Urothelium cell line (cell line): Measurements from ENCODE around the gene RYR2.
A peak's percentile ranks its signal among the peaks of the same experiment; 100 is the strongest.

Source experiments
- DNase-seq: peaks from one replicate; pipeline ENCODE4 v3.0.0; 2011; ENCODE audit warnings: low spot score, mixed read lengths
- FAIRE-seq: peaks from 2 replicates; lab custom pipeline; 2011; peaks lifted over from hg19 to GRCh38; lab: Jason Lieb, UNC

Gene RYR2

GRCh38 chr1:237041795-237042525 is at the start of gene RYR2:
Gene RYR2 (plus strand): TSS chr1:237042184. CDS start chr1:237042522, 338 bp downstream.
- FAIRE-seq: no peak
- DNase-seq: peak; percentile 82

GRCh38 chr1:236992449-236992848 is 49.5 kb upstream of the RYR2 start:
- DNase-seq (no peak), FAIRE-seq (no peak)

GRCh38 chr1:236994450-236994849 is 47.5 kb upstream of the RYR2 start:
- no peak for FAIRE-seq

GRCh38 chr1:236997361-236997760 is 44.6 kb upstream of the RYR2 start:
- no peak for DNase-seq
- FAIRE-seq: no peak

More at GRCh38 chr1:236994450-236994849, 47.5 kb upstream of the RYR2 start:
- DNase-seq: no peak

- DNase-seq (no peak), FAIRE-seq (no peak)
These were observed 44.1 kb upstream of the RYR2 start for GRCh38 chr1:236997882-236998281.

GRCh38 chr1:236998546-236998945 is 43.4 kb upstream of the RYR2 start:
- no peak for DNase-seq
- FAIRE-seq: no peak

- DNase-seq: no peak
- FAIRE-seq: no peak
These were observed 41.8 kb upstream of the RYR2 start for GRCh38 chr1:237000191-237000590.

- no peak for DNase-seq
- FAIRE-seq: no peak
These were observed 38.5 kb upstream of the RYR2 start for GRCh38 chr1:237003516-237003915.

- FAIRE-seq (no peak), DNase-seq (no peak)
These were observed 37.9 kb upstream of the RYR2 start, which contains the start of gene MT1HL1 for GRCh38 chr1:237004116-237004515. Gene MT1HL1 (minus strand): TSS chr1:237004441. CDS start chr1:237004372, 69 bp downstream.

- no peak for DNase-seq
- peak; percentile 5 for FAIRE-seq
These were observed 36.3 kb upstream of the RYR2 start for GRCh38 chr1:237005674-237006073.

- FAIRE-seq (no peak), DNase-seq (no peak)
These were observed 34.7 kb upstream of the RYR2 start for GRCh38 chr1:237007147-237007881.

- FAIRE-seq: no peak
- DNase-seq: no peak
These were observed 32.4 kb upstream of the RYR2 start for GRCh38 chr1:237009611-237010010.

- DNase-seq: no peak
These were observed 30.6 kb upstream of the RYR2 start for GRCh38 chr1:237011432-237011831.

GRCh38 chr1:237012361-237012760 is 29.6 kb upstream of the RYR2 start:
- no peak for FAIRE-seq
- DNase-seq: no peak

More at GRCh38 chr1:237011432-237011831, 30.6 kb upstream of the RYR2 start:
- no peak for FAIRE-seq

- FAIRE-seq (no peak), DNase-seq (peak; percentile 84)
These were observed 29.1 kb upstream of the RYR2 start for GRCh38 chr1:237012788-237013383.

GRCh38 chr1:237013608-237014007 is 28.4 kb upstream of the RYR2 start:
- FAIRE-seq (no peak), DNase-seq (no peak)

GRCh38 chr1:237016626-237017025 is 25.4 kb upstream of the RYR2 start:
- DNase-seq (no peak), FAIRE-seq (no peak)

GRCh38 chr1:237018896-237019295 is 23.1 kb upstream of the RYR2 start:
- FAIRE-seq: no peak

GRCh38 chr1:237025358-237026074 is 16.5 kb upstream of the RYR2 start:
- no peak for DNase-seq
- no peak for FAIRE-seq

More at GRCh38 chr1:237018896-237019295, 23.1 kb upstream of the RYR2 start:
- DNase-seq: no peak

GRCh38 chr1:237029240-237029639 is 12.7 kb upstream of the RYR2 start:
- DNase-seq (no peak), FAIRE-seq (no peak)
